AG04449 (cell line): ENCODE data around the gene FOXE1.

Experiments
- CTCF ChIA-PET: fragments of 350-600 bp; formaldehyde crosslinking; extraction: SDS; loops from one replicate; lab custom pipeline; 2021; ENCODE audit warnings: antibody characterized with exemption; lab: Yijun Ruan, JAX
- POLR2A ChIA-PET: fragments of 400-600, 350-600 bp; formaldehyde crosslinking; extraction: SDS; loops from one replicate; lab custom pipeline; 2020; ENCODE audit warnings: antibody characterized with exemption, inconsistent platforms; lab: Yijun Ruan, JAX
- DNase-seq: peaks from one replicate; pipeline ENCODE4 v3.0.0-alpha.2; 2010; ENCODE audit warnings: low read depth, low spot score
- H3K4me3 ChIP-seq: 2 replicates; pipeline ENCODE4 v1.5.1; 2011; ENCODE audit warnings: low read depth, mild to moderate bottlenecking, control low read depth, low read length
- CTCF ChIP-seq: IDR thresholded peaks from one replicate; pipeline ENCODE4 v1.5.1; 2011; ENCODE audit warnings: mild to moderate bottlenecking, moderate library complexity, low read length, control low read depth, inconsistent platforms; ENCODE audit not compliant: insufficient read depth; ENCODE audit errors: missing control alignments

The FOXE1 gene

GRCh38 chr9:97845763-97846162 lies 7.3 kb upstream of the FOXE1 start:
- ChIA-PET CTCF (interaction anchor here (0.8 to 1.3 kb wide), 2 partner anchors 134 to 139 kb away, joined by 3 read pairs; no protein-coding TSS in a partner anchor), POLR2A (no interaction called here)
- H3K4me3 ChIP-seq = no peak overlapping the region
- no peak for DNase-seq
- TF ChIP-seq CTCF = no peak

GRCh38 chr9:97846347-97846746 lies 6.7 kb upstream of the FOXE1 start:
- POLR2A ChIA-PET = no interaction called here
- TF ChIP-seq CTCF = no peak
- CTCF ChIA-PET = interaction anchor here (0.8 to 1.6 kb wide), 4 partner anchors 78 to 140 kb away, joined by 3 to 5 read pairs (median 3); no protein-coding TSS in a partner anchor
- DNase-seq = no peak
- H3K4me3 ChIP-seq = no peak overlapping the region

GRCh38 chr9:97847474-97848214 lies 5.4 kb upstream of the FOXE1 start:
- POLR2A ChIA-PET = no interaction called here
- no peak for TF ChIP-seq CTCF
- no peak for DNase-seq
- CTCF ChIA-PET = interaction anchor here (1.0 to 1.6 kb wide), 3 partner anchors 15 to 76 kb away, joined by 3 to 5 read pairs (median 3); no protein-coding TSS in a partner anchor
- no peak overlapping the region for H3K4me3 ChIP-seq

GRCh38 chr9:97848215-97848479 lies 4.9 kb upstream of the FOXE1 start:
- ChIA-PET CTCF (interaction anchor here (1.0 to 1.1 kb wide), 2 partner anchors 15 to 66 kb away, joined by 3 read pairs; no protein-coding TSS in a partner anchor), POLR2A (no interaction called here)
- no peak for DNase-seq
- no peak for TF ChIP-seq CTCF
- no peak overlapping the region; the same call in 1 of the 2 replicates for H3K4me3 ChIP-seq

GRCh38 chr9:97848480-97849237 lies 4.4 kb upstream of the FOXE1 start:
- DNase-seq = no peak
- peak overlapping the region; percentile 20 for H3K4me3 ChIP-seq
- no peak for TF ChIP-seq CTCF
- ChIA-PET CTCF (interaction anchor here (1.0 to 1.1 kb wide), 2 partner anchors 14 to 67 kb away, joined by 3 read pairs; no protein-coding TSS in a partner anchor), POLR2A (no interaction called here)

- no peak for DNase-seq
- ChIA-PET POLR2A (no interaction called here), CTCF (no interaction called here)
- no peak for TF ChIP-seq CTCF
- no peak overlapping the region for H3K4me3 ChIP-seq
These were observed 3.0 kb upstream of the FOXE1 start for GRCh38 chr9:97849980-97850379.
